ENCODE measurements around the gene ZMYM4. TPM values are rescaled to one million over a fixed set of nuclear protein-coding genes. Genes with fewer than 3 reads are reported as not detected.

Gene ZMYM4
- polyA plus RNA-seq, 1 donor from 2014 or later: 36.1 TPM

DNA sequence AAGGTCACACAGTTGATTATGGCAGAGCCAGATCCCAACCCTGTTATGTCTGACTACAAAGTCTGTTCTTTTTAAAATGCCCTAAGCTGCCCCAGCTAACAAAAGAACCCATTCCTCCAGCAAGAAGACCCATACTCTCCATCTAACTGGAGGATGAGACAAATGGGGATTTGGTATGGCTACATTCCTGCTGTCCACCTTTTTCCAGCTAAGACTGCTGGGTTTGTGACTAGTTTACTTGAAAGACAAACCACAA lies 175.9 kb downstream of the ZMYM4 start:
- TF ChIP-seq POLR2AphosphoS5 (IDR thresholded peaks at IDR 0.05) (no peak), MXI1 (conservative IDR thresholded peaks at IDR 0.05; ENCODE audit: poor library complexity, severe bottlenecking) (no peak), RAD21 (conservative IDR thresholded peaks at IDR 0.05) (no peak), TAF1 (IDR thresholded peaks at IDR 0.05; ENCODE audit: low read depth) (no peak)
- TF ChIP-seq, protein P1, sequence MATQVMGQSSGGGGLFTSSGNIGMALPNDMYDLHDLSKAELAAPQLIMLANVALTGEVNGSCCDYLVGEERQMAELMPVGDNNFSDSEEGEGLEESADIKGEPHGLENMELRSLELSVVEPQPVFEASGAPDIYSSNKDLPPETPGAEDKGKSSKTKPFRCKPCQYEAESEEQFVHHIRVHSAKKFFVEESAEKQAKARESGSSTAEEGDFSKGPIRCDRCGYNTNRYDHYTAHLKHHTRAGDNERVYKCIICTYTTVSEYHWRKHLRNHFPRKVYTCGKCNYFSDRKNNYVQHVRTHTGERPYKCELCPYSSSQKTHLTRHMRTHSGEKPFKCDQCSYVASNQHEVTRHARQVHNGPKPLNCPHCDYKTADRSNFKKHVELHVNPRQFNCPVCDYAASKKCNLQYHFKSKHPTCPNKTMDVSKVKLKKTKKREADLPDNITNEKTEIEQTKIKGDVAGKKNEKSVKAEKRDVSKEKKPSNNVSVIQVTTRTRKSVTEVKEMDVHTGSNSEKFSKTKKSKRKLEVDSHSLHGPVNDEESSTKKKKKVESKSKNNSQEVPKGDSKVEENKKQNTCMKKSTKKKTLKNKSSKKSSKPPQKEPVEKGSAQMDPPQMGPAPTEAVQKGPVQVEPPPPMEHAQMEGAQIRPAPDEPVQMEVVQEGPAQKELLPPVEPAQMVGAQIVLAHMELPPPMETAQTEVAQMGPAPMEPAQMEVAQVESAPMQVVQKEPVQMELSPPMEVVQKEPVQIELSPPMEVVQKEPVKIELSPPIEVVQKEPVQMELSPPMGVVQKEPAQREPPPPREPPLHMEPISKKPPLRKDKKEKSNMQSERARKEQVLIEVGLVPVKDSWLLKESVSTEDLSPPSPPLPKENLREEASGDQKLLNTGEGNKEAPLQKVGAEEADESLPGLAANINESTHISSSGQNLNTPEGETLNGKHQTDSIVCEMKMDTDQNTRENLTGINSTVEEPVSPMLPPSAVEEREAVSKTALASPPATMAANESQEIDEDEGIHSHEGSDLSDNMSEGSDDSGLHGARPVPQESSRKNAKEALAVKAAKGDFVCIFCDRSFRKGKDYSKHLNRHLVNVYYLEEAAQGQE (IDR thresholded peaks at IDR 0.05; ENCODE audit: borderline replicate concordance): no peak
- H3K36me3 ChIP-seq (ENCODE audit: insufficient read depth, low read length): no peaks in the 10 kb centered on the region
- H3K9me2 ChIP-seq (ENCODE audit: insufficient read depth, low read length): no peaks in the 10 kb centered on the region
- H4K20me1 ChIP-seq (ENCODE audit: insufficient read depth): no peaks in the 10 kb centered on the region
- H3F3A ChIP-seq (ENCODE audit: insufficient read depth, low read length, poor library complexity, severe bottlenecking): no peaks in the 10 kb centered on the region
- H3K79me2 ChIP-seq (replicated peaks; ENCODE audit: insufficient read depth, low read length): no peaks in the 10 kb centered on the region
- H3K4me2 ChIP-seq (ENCODE audit: low read length): no peak overlapping the region
- H3K4me3 ChIP-seq (ENCODE audit: low read length): no peak overlapping the region
- no peaks in the 10 kb centered on the region for H3K27me3 ChIP-seq (ENCODE audit: insufficient read depth, low read depth, low read length)
- H3K27ac ChIP-seq (ENCODE audit: low read length): no peak overlapping the region
- H3K9me3 ChIP-seq (ENCODE audit: low read length): no peaks in the 10 kb centered on the region
- no peak overlapping the region for H3K9ac ChIP-seq (ENCODE audit: low read length)
- H2AFZ ChIP-seq (ENCODE audit: low read depth, low read length): no peak overlapping the region

DNA sequence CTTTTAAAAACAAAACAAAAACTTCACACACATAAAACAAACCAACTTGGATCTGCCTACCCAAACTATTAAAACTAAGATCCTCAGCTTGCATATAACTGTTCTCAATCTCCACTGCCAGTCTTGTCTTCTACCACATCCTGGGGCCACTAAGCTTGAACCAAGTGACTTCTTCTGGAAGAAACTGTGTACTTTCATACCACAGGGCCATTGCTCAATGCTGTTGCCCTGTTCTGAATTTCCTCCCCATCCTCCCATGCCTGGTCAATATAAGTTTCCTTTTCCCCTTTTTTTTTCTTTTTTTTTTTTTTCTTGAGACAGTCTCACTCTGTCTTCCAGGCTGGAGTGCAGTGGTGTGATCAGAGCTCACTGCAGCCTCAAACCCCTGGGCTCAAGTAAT lies 178.8 kb downstream of the ZMYM4 start:
- H3K27ac ChIP-seq (ENCODE audit: low read length): no peak overlapping the region
- no peaks in the 10 kb centered on the region for H3K36me3 ChIP-seq (ENCODE audit: insufficient read depth, low read length)
- H3K27me3 ChIP-seq (ENCODE audit: insufficient read depth, low read depth, low read length): no peaks in the 10 kb centered on the region
- no peak overlapping the region for H3K4me2 ChIP-seq (ENCODE audit: low read length)
- TF ChIP-seq, protein P2, sequence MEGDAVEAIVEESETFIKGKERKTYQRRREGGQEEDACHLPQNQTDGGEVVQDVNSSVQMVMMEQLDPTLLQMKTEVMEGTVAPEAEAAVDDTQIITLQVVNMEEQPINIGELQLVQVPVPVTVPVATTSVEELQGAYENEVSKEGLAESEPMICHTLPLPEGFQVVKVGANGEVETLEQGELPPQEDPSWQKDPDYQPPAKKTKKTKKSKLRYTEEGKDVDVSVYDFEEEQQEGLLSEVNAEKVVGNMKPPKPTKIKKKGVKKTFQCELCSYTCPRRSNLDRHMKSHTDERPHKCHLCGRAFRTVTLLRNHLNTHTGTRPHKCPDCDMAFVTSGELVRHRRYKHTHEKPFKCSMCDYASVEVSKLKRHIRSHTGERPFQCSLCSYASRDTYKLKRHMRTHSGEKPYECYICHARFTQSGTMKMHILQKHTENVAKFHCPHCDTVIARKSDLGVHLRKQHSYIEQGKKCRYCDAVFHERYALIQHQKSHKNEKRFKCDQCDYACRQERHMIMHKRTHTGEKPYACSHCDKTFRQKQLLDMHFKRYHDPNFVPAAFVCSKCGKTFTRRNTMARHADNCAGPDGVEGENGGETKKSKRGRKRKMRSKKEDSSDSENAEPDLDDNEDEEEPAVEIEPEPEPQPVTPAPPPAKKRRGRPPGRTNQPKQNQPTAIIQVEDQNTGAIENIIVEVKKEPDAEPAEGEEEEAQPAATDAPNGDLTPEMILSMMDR (IDR thresholded peaks at IDR 0.05; ENCODE audit: poor library complexity, severe bottlenecking): no peak
- no peak for TF ChIP-seq EP300 (conservative IDR thresholded peaks at IDR 0.05; ENCODE audit: poor library complexity, severe bottlenecking)
- no peak for TF ChIP-seq SMC3 (conservative IDR thresholded peaks at IDR 0.05; ENCODE audit: poor library complexity)
- no peak for TF ChIP-seq EZH2 (IDR thresholded peaks at IDR 0.05; ENCODE audit: borderline replicate concordance, insufficient read depth, low read length, poor library complexity, severe bottlenecking)
- TF ChIP-seq, protein P1 (IDR thresholded peaks at IDR 0.05; ENCODE audit: borderline replicate concordance): no peak
- no peaks in the 10 kb centered on the region for H3F3A ChIP-seq (ENCODE audit: insufficient read depth, low read length, poor library complexity, severe bottlenecking)
- H4K20me1 ChIP-seq (ENCODE audit: insufficient read depth): no peaks in the 10 kb centered on the region
- no peaks in the 10 kb centered on the region for H3K79me2 ChIP-seq (replicated peaks; ENCODE audit: insufficient read depth, low read length)
- no peak overlapping the region for H3K9ac ChIP-seq (ENCODE audit: low read length)
- H3K9me2 ChIP-seq (ENCODE audit: insufficient read depth, low read length): no peaks in the 10 kb centered on the region
- H3K4me3 ChIP-seq (ENCODE audit: low read length): no peak overlapping the region
- no peak overlapping the region for H2AFZ ChIP-seq (ENCODE audit: low read depth, low read length)
- H3K9me3 ChIP-seq (ENCODE audit: low read length): no peaks in the 10 kb centered on the region

All from neural cell (in vitro differentiated cells).